Measurements from ENCODE around the gene GABRG3. TPM values are rescaled to one million over a fixed set of nuclear protein-coding genes. Genes with fewer than 3 reads are reported as not detected.

Gene GABRG3
- total RNA-seq, 1 experiment from 2014 or later: not detected

- DNase-seq (ENCODE audit: low read depth): no peak
Measured at GRCh38 chr15:27495963-27496459, 525.0 kb downstream of the GABRG3 start.

DNA sequence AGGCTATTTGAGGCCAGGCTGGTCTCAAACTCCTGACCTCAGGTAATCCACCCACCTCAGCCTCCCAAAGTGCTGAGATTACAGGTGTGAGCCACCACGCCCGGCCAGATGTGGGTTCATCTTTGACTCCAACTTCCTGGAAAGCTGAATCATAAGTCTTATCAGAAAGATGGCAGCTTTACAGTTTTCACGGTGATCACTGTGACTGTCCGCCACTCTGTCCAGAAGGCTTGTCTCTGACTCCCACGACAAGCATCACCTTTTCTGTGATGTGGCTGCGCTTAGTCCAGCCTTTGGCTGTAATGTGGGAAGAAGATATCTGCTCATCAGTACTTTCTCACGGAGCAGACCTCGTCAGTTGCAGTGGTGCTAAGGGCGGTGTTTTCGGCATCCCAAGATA, 527.7 kb downstream of the GABRG3 start:
- no peak for DNase-seq (ENCODE audit: low read depth)

DNA sequence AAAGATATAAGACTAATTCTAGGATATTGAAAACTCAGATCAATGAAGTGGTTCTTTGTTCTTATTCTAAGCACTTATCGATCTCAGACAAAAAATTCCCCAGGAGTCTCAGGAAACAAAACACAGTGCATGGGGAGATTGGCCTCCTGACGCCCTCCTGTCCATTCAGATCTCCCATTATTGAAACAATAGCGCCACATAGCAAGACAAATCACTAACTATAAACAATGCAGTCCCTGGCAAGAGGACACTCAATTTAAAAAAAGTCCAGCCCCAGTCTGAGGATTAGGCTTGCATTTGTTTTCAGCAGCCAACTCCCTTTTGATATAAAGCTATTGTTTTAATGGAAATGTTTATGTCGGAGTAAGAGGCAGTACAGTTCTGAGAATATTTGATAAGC, 528.2 kb downstream of the GABRG3 start:
- no peak for DNase-seq (ENCODE audit: low read depth)

GRCh38 chr15:27499719-27500118, 528.7 kb downstream of the GABRG3 start:
- DNase-seq (ENCODE audit: low read depth): no peak

GRCh38 chr15:27500206-27500605, 529.2 kb downstream of the GABRG3 start:
- DNase-seq (ENCODE audit: low read depth): no peak

- DNase-seq (ENCODE audit: low read depth): no peak
Measured at GRCh38 chr15:27506752-27507151, 535.8 kb downstream of the GABRG3 start.

DNA sequence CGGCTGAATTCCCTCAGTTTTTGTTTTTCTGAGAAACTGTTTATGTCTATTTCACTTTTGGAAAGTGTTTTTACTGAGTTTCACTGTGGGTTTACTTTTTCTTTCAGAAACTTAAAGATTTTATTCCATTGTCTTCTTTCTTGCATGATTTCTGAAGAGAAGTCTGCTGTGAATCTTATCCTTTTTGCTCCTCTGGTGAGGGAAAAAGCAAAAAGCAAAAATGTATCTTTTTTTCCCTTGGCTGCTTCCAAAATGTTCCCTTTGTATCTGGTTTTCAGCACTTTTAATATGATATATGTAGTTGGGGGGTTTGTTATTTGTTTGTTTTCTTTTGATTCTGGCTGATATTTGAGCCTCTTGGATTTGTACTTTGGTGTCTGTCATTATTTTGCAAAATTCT, 538.0 kb downstream of the GABRG3 start:
- no peak for DNase-seq (ENCODE audit: low read depth)

DNA sequence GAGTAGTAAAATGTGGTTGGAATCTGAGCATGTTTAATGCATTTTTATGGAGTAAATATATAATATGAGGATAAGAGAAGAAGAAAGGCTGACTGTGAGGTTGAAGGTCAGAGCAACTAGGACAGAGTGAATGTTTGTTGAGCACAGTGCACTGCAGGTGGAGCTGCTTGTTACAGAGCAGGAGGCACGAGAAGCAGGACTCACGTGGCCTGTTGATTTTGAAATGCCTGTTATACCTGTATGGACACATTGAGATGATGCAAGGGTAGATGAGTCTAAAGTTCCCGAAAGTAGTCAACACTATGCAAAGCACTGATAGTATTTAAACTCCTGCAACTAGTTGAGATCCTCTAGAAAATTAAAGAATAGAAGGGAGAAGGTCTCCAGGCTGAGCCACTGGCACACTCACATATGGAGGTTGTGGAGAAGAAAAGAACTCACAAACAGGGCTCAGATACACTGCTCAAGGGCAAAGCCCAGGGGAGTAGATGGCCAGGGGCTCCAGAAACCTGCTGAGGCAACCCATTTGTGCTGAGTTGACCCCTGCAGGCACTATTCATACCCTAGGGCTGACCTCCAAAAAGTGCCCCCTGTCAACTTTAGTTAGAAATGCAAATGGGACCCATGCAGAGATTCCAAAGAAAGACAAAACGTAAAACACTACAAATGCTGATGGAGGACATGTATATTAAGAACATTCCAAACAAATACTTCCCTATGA, 541.5 kb downstream of the GABRG3 start:
- DNase-seq (ENCODE audit: low read depth): no peak

DNA sequence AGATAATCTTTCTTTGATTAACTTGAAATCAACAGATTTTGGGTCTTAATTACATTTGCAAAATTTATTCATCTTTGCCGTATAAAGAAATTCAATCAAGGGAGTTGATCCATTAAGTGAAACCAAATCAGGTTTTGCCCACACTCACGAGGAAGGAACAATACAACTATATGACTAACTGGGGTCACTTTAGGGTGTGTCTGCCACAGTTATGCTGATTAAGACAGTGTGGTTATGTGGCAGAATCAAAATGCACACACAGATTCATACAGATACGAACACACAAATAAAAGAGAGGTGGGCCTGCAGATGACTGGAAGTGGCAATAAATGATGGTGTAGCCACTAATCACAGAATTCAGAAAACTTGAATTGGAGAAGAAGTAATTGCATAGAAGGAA, 543.5 kb downstream of the GABRG3 start:
- DNase-seq (ENCODE audit: low read depth): peak; percentile 10

GRCh38 chr15:27527490-27528067, 556.6 kb downstream of the GABRG3 start:
- DNase-seq (ENCODE audit: low read depth): no peak

DNA sequence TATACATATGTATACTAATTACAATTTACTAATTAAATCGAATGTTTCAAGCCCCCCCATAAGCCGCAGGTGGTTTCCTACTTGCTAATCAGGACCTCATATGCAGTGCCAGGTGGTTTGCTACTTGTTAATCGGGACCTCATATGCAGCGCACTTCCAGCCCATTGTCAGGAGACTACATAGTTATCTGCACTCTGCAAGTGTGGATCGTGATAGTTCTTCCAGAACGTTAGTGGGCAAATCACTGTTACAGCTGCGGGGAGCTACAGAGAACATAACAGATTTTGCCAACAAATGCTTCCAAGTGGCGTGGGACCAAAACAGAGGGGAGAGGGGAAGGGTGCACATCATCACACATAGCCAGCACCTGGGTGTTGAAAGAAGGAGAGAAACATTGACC, 558.4 kb downstream of the GABRG3 start:
- DNase-seq (ENCODE audit: low read depth): no peak

DNA sequence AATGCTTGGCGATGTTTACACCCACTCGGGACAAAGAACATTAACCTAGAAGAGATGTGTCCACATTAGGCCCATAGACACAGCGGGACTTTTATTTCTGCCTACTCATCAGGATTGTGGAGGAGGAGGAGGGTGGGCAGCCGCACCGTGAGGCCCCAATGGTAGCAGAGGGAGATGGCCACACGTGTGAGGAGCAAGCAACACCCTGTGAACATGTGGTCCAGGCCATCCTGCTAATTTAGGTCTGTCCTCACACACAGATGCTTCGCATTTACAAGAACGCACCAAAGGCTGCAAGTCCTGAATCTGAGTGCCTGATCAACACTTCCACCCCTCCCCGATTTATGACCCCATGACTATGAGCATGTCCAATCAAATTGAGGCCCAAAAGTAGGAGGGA, 560.0 kb downstream of the GABRG3 start:
- DNase-seq (ENCODE audit: low read depth): no peak

- DNase-seq (ENCODE audit: low read depth): no peak
Measured at GRCh38 chr15:27532358-27532757, 561.4 kb downstream of the GABRG3 start.

- DNase-seq (ENCODE audit: low read depth): no peak
Measured at GRCh38 chr15:27535445-27536129, 564.6 kb downstream of the GABRG3 start.

DNA sequence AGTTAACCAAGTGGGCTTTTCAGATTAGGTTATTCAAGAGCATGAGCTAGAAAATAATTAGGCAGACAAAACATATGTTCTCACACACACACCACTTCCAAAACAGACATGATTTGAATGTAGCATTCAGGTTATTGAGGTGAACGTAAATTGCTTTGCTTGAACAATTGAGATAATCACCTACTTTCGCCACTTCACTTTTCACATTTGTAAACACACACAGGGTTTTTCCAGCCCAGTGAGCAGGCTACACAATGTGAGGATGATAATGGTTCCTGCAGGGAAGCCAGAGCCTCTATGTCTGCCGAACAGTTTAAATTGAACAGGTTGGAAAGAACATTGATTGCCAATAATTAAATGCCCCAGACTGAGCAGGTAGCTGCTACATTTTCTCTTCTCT, 567.3 kb downstream of the GABRG3 start:
- DNase-seq (ENCODE audit: low read depth): no peak

DNA sequence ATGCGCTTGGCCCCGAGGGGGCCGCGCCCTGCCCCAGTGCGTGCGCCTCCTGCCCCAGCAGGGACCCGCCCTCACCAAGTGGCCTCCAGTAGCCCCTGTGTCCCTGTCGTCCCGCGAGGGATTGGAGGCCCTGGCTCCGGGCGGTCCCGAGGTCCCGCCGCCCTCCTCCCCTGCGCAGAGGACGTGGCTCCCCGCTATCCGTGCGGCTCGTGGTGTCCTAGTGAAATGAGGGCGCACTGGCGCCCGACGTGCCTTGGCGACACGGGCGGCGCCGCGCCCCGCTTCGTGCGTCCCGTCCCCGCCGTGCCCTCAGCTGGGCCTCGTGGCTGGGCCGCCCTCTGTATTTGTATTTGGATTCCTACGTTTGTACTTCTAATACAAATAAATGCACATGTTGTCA, 570.6 kb downstream of the GABRG3 start:
- DNase-seq (ENCODE audit: low read depth): no peak

GRCh38 chr15:27545494-27546255, 574.7 kb downstream of the GABRG3 start:
- DNase-seq (ENCODE audit: low read depth): no peak

GRCh38 chr15:27549746-27550145, 578.8 kb downstream of the GABRG3 start:
- no peak for DNase-seq (ENCODE audit: low read depth)

DNA sequence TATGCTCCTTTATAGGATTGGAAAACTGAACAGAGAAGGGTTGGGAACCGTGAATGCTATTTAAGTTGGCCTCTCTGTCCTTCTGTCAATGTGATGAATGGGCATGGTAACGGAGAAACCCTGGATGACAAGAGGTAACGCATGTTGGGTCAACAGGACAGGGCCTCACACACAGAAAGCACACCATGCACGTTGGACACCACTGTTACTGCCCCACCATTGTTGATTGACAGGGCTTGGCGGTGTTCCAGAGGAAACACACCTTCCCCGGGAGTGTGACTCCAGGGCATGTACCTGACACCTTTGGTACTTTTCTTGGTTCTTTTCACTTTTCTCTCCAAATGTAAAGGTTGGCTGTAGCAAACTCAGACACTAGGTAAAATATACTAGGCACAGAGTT, 579.7 kb downstream of the GABRG3 start:
- no peak for DNase-seq (ENCODE audit: low read depth)

GRCh38 chr15:27561816-27562215, 590.8 kb downstream of the GABRG3 start:
- no peak for DNase-seq (ENCODE audit: low read depth)

DNA sequence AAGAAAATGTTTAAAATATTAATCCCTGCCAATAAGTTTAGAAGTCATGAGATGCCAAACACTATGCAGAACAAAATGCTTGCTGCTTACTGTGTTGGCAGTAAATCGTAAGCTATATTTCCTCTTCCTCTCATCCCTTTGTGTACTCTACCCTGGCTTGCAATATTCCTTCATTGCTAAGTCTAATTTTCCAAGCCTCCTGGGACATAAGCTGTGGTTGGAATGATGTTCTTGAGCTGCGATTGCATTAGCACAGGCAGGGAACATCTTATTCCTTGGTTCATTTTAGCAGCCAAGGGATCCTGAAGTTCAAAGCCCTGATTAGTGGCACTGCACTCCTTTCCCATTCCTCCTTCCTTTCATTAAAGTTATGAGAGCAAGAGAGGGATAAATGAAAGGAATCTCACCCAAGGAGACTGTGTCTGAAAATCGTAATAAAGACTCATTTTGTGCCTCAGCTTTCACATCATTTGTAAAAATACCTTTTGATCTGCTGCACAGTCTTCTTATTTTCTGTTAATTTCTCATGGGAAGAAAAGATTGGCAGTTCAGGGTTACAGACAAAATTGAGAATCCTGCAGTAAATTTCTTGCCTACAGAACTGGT, 592.9 kb downstream of the GABRG3 start:
- no peak for DNase-seq (ENCODE audit: low read depth)

DNA sequence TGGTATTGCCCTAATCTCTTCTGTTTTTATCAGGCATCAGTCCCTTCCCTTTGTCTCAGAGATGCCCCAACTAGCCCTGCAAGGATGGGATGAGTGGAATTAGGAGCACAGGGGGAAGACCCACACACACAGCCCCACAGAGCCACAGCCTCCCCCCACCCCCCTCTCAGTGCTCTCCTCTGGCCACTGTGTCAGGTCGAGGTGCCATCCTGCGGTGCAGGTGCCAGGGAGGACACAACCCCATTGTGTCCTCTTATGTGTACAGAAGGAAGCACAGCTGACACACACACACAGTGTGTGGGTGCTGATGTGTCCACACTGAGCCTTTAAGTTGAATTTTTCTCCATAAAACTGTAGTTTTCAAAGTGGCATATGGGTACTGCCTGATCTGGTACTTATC, 593.7 kb downstream of the GABRG3 start:
- no peak for DNase-seq (ENCODE audit: low read depth)

Measured in Daoy (cell line).